Stomach (tissue), 4 donors: ENCODE results near the gene CRADD.

Experiments
- CTCF ChIP-seq, 7 experiments: fragments of 450-650 bp in 4 of 7; fragments of 200-600 bp in 3 of 7; sonication (generic) in 3 of 7; IDR thresholded peaks; one replicate each; pipeline ENCODE4 v1.5.1; 2016 to 2019; ENCODE audit warnings: antibody characterized with exemption in 7 of 7, control low read depth in 2 of 7, mild to moderate bottlenecking in 1 of 7
- POLR2A ChIP-seq, 4 donors: fragments of 450-650 bp; IDR thresholded peaks; one replicate each; pipeline ENCODE4 v1.6.1; 2016; ENCODE audit warnings: antibody characterized with exemption in 4 of 4, control low read depth in 2 of 4, mild to moderate bottlenecking in 1 of 4, moderate library complexity in 1 of 4

- TF ChIP-seq CTCF (IDR thresholded peaks at IDR 0.05) (no peak), POLR2A (IDR thresholded peaks at IDR 0.05) (no peak)
Observed at GRCh38 chr12:93776581-93777018, 99.4 kb downstream of the CRADD start.
